ENCODE data around the gene KLF15.

KLF15 gene

DNA sequence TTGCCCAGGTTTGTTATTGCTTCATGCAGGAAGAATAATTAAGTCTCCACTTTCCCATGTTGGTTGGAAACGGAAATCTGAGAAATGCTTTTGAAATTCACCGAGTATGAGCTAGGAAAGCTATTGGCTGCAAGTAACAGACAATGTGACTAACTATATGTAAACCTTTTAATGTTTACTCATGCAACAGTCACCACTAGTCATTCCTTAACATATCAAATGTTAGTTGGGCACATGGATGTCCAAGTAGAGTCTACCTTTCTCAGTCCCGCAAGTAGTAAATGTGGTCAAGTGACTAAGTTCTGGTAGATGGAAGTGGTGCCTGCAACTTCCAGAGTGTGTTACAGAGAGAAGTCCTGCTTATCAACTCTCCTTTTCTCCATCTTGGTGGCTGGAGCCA, 52.5 kb downstream of the KLF15 start:
- DNase-seq (ENCODE audit: low spot score) = no peak

DNA sequence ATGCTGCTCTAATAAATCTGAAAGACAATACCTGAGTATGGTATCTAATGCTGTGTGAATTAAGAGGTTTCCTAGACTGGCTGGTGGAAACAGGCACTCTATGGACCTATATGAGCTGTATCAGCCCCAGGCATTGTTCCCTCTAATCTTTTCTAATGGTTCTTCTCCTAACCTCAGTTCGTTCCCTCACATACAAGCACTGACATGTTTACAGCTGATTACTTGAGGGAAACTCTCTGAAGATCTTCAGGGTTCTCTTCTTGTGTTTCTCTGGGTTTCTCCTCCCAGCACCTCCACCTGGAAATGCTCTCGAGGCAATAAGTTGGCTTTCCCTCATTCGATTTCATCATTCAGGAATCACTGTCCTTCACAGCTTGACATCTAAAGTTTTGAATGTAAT, 52.9 kb downstream of the KLF15 start:
- no peak for DNase-seq (ENCODE audit: low spot score)

DNA sequence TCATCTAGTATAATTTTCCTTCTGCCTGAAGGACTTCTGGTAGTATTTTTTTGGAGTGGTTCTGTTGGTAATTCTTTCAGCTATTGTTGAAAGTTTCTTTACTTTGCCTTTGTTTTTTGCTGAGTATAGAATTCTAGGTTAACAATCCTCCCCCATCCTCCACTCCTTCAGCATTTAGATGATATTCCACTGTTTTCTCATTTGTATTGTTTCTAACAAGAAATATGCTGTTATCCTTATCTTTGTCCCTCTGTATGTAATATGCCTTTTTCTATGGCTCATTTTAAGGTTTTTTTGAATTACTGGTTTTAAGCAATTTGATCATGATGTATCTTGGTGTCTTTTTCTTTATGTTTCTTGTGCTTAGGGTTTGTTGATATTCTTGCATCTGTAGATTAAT, 53.9 kb downstream of the KLF15 start:
- DNase-seq (ENCODE audit: low spot score) = no peak

DNA sequence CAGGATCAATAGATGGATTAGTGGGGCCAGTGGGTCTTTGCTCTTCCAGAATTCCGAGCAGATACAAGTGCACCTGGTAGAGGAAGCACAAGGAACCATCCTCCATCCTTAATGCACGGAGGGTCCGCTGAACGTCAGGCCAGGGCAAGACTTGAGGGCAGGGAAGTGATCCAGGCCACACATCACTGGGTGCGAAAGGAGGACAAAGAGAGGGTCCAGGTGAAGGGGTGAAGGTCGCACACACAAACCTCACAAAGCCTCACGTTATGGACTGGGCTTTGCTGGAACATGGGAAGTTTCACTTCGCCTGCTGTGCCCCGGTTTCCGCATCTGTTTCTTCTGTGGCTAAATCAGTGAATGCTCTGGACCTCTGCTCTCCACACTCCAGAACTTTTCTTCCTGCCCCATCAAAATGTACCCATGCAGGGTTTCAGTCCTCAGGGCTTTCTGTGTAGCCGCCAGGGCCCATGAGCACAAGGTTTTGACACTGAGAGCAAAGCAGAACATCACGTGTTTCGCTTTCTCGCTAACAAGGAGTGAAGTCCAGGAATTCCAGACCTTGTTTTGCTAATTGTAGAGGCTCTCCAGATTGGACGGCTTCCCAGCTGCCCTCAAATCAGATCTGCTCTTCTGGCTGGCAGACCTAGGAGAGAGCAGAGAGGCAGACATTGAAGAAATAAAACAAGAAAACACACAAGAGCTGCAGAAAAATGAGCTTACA, 56.3 kb downstream of the KLF15 start:
- DNase-seq (ENCODE audit: low spot score) = peak; percentile 4

DNA sequence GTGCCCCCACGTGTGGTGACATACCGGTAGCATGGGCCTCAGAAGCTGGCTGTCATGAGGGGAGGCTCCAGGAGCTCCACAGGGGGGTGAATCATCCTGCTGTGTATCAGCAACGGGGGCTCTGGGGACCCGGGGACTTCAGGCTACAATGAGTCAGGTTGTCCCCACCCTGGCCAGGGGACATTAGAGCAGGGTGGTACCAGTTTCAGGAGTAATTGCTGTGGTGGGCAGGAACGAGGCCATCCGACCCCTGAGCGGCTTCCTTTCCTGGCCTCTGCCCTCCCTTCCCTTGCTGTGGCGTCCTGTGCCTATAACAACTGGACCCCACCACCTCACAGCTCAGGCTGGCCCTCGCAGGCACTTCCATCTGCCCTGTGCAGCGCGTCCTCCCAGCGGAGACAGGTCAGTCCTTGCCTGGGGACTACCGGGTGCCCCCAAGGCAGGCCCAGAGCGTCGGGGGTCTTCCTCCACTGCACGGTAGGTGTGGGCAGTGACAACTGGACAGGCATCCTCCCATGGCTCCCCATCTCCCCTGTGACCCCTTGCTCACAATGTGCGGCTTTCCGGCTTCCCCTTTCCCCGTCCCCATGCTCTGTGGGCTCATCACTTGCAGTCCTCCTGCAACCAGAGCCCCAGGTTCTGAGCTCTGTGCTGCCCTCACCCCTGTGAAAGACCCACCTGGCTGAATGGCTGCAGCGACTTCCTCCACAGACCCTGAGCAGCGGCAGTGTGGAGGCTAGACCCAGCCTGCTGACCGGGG, 57.0 kb downstream of the KLF15 start:
- DNase-seq (ENCODE audit: low spot score) = no peak

DNA sequence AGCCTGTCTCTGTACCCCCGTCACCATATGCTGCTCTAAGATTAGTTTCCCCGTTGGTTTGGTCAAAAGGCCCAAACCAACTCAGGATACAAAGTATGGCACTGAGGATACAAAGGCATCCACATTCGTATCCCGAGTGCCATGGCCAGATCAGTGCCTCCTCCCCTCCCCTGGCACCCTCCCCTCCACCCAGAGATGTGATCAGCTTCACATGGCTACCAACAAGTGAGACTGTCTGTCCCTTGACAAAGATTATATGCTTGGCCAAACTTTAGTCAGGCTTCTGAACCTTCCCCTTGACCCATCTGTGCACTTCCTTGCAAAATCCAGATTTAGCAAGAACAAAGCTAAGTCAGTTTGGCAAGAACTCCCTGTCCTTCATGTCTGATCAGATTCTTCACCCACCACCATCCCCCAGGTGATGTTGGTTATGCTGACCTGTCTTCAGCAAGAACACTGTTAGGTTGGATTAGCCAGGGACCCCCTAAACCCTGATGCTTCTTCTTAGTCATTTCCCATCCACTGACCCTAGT, 61.7 kb downstream of the KLF15 start:
- DNase-seq (ENCODE audit: low spot score) = no peak

DNA sequence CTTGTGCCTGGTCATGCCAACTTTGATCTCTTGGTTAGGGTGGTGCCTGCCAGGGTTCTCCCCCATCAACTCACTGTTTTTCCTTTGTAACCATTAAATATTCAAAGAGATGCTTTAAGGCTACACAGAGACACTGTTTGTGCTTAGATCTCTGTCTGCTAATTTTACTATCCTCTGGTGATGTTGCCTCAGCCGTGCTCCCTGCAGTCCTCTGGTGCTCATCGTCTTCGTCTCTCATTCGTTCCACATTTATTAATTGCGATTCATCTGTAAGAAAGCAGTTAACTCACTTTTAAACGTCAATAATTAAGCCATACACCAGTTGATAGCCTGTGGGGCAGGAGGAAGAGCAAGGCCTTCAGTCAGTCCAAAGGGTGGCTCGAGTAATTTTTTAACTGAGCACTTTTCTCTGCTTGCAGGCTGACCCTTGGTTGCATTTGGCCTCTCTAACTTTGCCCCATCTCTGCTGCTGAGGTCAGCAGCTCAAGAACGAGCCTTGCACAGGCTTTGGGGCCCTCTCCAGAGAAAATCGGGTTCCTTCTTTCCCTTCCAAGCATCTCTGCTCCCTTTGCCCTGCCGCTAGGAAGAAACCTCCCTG, 62.9 kb downstream of the KLF15 start:
- DNase-seq (ENCODE audit: low spot score) = no peak

DNA sequence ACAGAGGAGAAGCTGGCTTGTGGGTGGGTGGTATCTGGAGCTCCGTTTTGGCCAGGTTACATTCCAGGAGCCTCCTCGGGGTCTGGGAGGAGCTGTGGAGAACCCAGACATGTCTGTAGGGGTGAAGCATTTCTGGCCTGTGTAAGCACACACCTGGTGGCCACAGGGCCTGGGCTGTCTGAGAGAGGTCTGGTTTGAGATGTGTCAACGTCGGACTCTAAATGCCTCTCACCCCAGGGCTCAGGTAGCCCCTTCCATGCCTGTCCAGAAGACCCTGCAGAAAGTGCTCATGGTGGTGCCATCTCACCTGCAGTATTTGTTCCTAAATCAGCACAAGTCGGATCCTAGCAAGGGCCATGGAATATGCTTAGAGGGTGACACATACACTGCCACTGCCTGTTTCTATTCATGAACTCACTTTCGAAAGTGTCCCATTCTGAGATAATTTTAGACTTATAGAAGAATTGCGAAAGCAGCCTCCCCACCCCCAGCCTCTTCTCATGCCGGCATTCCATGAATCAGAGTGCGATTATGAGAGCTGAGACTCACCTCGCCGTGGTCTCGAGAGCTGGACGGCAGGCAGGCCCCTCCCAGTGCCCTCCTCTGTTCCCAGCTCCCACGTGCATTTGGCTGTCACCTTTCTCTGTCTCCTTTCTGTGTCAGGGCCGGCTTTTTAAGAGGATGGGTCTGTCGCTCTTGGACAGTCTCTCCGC, 63.7 kb downstream of the KLF15 start:
- no peak for DNase-seq (ENCODE audit: low spot score)

All from cerebellar cortex (tissue), 1 donor.